Measurements from ENCODE around the gene ZNF569.
"Not testable (repeated sequence)": the region's sequence is repeated elsewhere in the genome, so short reads cannot be mapped to it uniquely, and the experiment has no call there.

ZNF569 gene

DNA sequence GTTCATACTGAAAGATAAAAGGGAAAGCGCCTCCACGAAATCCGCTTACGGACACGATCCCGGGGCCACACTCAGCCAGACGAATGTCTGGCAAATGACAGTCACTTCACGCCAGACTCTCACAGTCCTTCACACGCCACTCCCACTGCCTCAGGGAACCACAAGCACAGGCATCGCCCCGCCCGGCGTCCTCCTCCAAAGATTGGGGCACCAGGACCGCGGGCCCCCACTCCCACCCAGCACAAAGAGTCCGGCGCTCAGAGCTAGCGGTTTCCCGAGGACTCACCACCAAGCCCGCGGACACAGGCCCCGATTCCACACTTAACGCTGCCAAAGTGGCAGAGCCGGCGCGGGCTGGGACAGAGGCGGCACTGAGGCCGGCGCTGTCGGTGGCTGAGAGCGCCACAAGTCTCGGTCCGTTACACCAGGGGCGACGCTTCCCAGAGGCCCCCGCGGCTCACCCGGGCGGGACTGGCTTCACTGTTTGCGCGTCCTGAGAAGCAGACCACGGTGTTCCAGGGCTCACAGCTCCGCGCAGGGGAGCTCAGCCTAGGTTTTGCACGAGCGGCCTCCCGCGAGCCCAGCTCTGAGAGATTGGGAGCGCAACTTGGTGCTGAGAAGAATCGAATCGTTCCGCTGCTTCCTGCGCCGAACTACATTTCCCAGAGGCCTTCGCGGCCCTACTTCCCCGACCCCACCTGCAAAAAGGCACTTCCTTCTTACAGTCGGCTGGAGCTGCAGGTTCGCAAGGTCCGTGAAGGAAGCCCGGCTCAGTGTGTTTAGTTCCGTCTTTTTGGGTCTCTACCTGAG is at the start of gene ZNF569:
Gene ZNF569, minus strand, starts transcription at position 647 of the 810 bp plus-strand sequence. CDS start 22,523 bp downstream, outside the sequence.
- DNase-seq (ENCODE audit: extremely low read depth in 1 of 2, low read depth in 1 of 2) = peak; percentile 75 to 77

GRCh38 chr19:37513397-37513796 is 46.2 kb upstream of the ZNF569 start:
- DNase-seq (ENCODE audit: extremely low read depth in 1 of 2, low read depth in 1 of 2) = no peak

DNA sequence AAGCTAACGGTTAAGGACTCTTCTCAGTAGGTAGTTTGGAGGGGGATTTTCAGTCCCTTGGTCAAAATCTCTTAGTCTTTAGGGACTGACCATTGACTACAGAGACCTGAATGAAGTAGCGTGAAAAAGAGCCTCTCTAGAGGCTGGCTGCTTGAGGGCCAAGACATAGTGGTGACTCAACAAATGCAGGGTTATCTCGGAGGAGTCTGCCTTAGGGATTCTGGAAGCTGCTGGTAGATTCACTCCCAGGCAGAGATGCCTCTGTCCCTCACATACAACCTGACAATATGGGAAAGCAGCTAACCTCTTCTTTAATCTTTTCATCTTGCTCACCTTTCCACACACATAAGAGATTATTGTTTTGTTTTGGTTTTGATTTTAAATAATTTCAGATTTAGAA is 44.6 kb upstream of the ZNF569 start:
- DNase-seq (ENCODE audit: extremely low read depth in 1 of 2, low read depth in 1 of 2) = no peak

DNA sequence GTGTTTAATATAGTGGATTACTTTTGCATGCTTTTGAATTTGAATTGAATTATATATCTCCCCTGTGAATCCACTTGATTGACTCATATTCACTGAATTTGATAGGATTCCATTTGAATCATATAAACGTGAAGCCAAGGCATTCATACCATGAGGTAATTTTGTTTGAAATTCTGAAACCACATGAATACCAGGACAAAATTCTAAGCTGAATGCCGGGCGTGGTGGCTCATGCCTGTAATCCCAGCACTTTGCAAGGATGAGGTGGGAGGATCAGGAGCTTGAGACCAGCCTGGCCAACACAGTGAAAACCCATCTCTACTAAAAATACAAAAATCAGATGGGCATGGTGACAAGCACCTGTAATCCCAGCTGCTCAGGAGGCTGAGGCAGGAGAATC is 43.9 kb upstream of the ZNF569 start:
- DNase-seq (ENCODE audit: extremely low read depth in 1 of 2, low read depth in 1 of 2) = no peak

DNA sequence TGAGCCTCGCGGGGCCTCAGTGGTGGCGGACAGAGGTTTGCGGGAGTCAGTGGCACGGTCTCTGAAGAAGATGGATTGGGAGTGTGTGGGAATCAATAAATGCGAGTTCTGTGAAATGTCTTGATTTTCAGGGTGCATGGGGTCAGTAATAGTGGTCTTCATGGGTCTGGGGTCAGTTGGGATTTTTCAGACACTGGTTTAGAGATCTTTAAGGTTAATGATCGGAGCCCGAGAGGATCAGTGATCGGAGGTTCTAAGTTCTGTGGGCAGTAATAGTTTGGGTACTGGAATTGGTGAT is 39.9 kb upstream of the ZNF569 start:
- no peak for DNase-seq (ENCODE audit: extremely low read depth in 1 of 2, low read depth in 1 of 2)

- DNase-seq (ENCODE audit: extremely low read depth in 1 of 2, low read depth in 1 of 2) = peak; percentile 59 to 66
These were observed 39.3 kb upstream of the ZNF569 start, which contains the start of gene ZNF793 for GRCh38 chr19:37506387-37507166. Gene ZNF793 (plus strand): TSS chr19:37506939. CDS start chr19:37523440, 16,501 bp downstream.

- no peak for DNase-seq (ENCODE audit: extremely low read depth in 1 of 2, low read depth in 1 of 2)
These were observed 38.7 kb upstream of the ZNF569 start for GRCh38 chr19:37505958-37506386.

DNA sequence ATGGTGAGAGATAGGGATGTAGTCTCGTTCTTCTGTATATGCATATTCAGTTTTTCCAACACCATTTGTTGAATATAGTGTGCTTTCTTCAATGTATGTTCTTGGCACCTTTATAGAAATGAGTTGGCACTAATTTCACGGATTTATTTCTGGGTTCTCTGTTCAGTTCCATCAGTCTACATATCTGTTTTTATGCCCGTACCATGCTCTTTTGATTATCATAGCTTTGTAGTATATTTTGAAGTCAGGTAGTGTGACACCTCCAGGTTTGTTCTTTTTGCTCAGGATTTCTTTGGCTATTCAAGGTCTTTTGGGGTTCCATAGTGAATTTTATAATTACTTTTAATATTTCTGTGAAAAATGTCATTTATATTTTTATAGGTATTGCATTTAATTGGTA is 25.0 kb upstream of the ZNF569 start:
- no peak for DNase-seq (ENCODE audit: extremely low read depth in 1 of 2, low read depth in 1 of 2)

GRCh38 chr19:37484406-37485168 is 17.3 kb upstream of the ZNF569 start:
- DNase-seq (ENCODE audit: extremely low read depth in 1 of 2, low read depth in 1 of 2) = no peak

DNA sequence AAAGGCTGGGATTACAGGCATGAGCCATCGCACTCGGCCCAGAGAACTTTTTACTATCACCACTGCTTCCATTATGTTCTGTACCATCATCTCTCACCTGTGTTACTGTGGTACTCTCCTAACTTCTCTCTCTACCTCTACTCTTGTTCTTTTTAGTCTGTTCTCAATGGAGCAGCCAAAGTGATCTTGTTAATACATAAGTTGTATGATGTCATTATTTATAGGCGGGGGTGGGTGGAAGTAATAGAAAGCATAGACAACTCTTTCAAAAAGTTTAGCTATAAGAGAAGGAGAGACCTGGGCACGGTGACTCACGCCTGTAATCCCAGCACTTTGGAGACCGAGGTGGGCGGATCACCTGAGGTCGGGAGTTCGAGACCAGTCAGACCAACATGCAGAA is 4.9 kb upstream of the ZNF569 start:
- DNase-seq (ENCODE audit: extremely low read depth in 1 of 2, low read depth in 1 of 2) = no peak

DNA sequence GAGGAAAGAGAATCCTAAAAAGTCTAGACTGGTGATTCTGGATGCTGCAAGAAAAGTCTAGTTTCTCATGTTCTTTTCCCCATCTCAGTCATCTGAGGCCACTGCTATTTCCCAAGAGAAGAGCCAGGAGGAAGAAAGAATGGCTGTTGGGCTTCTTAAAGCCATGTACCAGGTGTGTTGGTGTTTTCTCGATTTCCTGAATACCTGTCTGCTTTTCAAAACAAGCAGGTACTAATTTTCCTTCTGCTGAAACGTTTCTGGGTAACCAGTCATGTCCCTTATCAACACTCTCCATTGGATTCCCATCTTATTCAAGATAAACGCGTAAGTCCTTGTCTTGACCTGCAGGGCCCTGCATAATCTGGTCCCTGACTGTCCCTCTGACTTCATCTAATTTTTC is 3.0 kb upstream of the ZNF569 start:
- no peak for DNase-seq (ENCODE audit: extremely low read depth in 1 of 2, low read depth in 1 of 2)

GRCh38 chr19:37468961-37469777 is 1.9 kb upstream of the ZNF569 start, which contains the start of gene ZNF570:
Gene ZNF570 (plus strand): TSS chr19:37469356. CDS start chr19:37470355, 999 bp downstream.
- peak; percentile 77 to 82 for DNase-seq (ENCODE audit: extremely low read depth in 1 of 2, low read depth in 1 of 2)

- DNase-seq (ENCODE audit: extremely low read depth in 1 of 2, low read depth in 1 of 2) = no peak
These were observed 405 bp upstream of the ZNF569 start for GRCh38 chr19:37467608-37468090.

- no peak for DNase-seq (ENCODE audit: extremely low read depth in 1 of 2, low read depth in 1 of 2)
These were observed 907 bp downstream of the ZNF569 start for GRCh38 chr19:37466277-37466797.

GRCh38 chr19:37452500-37453245 is 14.6 kb downstream of the ZNF569 start:
- DNase-seq (ENCODE audit: extremely low read depth in 1 of 2, low read depth in 1 of 2) = no peak

DNA sequence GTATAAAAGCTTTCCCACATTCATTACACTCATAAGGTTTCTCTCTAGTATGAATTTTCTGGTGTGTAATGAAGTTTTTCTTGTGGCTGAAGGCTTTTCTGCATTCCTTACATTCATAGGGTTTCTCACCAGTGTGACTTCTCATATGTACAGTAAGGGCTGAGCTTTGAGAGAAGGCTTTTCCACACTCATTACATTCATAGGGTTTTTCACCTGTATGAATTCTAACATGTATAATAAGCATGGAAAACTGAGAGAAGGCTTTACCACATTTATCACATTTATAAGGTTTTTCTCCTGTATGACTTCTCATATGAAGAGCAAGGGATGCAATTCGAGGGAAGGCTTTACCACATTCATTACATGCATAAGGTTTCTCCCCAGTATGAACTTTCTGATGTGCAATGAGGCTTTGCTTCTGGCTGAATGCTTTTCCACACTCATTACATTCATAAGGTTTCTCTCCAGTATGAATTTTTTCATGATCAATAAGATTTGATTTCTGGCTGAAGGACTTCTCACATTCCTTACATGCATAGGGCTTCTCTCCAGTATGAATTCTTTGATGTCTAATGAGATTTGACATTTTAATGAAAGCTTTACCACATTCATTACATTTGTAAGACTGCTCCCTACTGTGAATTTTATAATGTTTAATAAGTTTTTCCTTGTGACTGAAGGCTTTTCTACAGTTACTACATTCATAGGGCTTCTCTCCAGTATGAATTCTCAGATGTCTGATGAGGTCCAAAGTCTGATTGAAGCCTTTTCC is 53.7 kb downstream of the ZNF569 start:
- no peak for DNase-seq (ENCODE audit: extremely low read depth in 1 of 2, low read depth in 1 of 2)

DNA sequence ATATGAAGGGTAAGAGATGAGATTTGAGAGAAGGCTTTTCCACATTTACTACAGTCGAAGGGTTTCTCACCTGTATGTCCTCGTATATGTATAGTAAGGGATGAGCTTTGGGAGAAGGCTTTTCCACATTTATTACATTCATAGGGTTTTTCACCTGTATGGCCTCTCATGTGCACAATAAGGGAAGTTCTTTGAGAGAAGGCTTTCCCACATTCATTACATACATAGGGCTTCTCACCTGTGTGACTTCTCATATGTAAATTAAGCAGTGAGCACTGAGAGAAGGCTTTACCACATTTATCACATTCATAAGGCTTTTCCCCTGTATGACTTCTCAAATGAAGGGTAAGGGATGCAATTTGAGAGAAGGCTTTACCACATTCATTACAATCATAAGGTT is 54.5 kb downstream of the ZNF569 start:
- no peak for DNase-seq (ENCODE audit: extremely low read depth in 1 of 2, low read depth in 1 of 2)

- not testable (repeated sequence) for DNase-seq (ENCODE audit: extremely low read depth in 1 of 2, low read depth in 1 of 2)
These were observed 61.0 kb downstream of the ZNF569 start for GRCh38 chr19:37406140-37406846.

Measured in activated CD8-positive, alpha-beta memory T cell treated with anti-CD3 and anti-CD28 coated beads for 1 hour (primary cell).